Neuronal stem cell (in vitro differentiated cells): ENCODE results near the gene ABL1.
"Not testable (repeated sequence)": the region's sequence is repeated elsewhere in the genome, so short reads cannot be mapped to it uniquely, and the experiment has no call there.

Experiments used
- DNase-seq: peaks from one replicate; pipeline ENCODE4 v3.0.0-alpha.2; 2013; ENCODE audit warnings: low spot score
- H2AFZ ChIP-seq: one replicate; pipeline ENCODE4 v1.6.1; 2013; ENCODE audit warnings: mild to moderate bottlenecking, low read length, inconsistent platforms
- H2AK5ac ChIP-seq: 2 replicates; pipeline ENCODE4 v1.6.1; 2013; ENCODE audit warnings: low read depth, mild to moderate bottlenecking, inconsistent platforms, low read length, moderate library complexity, mixed read lengths
- H2BK120ac ChIP-seq: 2 replicates; pipeline ENCODE4 v1.6.1; 2013; ENCODE audit warnings: low read depth, mild to moderate bottlenecking, inconsistent platforms, low read length, moderate library complexity, mixed read lengths
- H2BK12ac ChIP-seq: one replicate; pipeline ENCODE4 v1.6.1; 2013; ENCODE audit warnings: low read length, inconsistent platforms
- H2BK15ac ChIP-seq: 2 replicates; pipeline ENCODE4 v1.6.1; 2013; ENCODE audit warnings: mild to moderate bottlenecking, low read length, inconsistent platforms, mixed read lengths
- H2BK5ac ChIP-seq: one replicate; pipeline ENCODE4 v1.6.1; 2013; ENCODE audit warnings: inconsistent platforms, mild to moderate bottlenecking, low read length, moderate library complexity
- H3K14ac ChIP-seq: one replicate; pipeline ENCODE4 v1.6.1; 2013; ENCODE audit warnings: low read length, inconsistent platforms
- H3K18ac ChIP-seq: 2 replicates; pipeline ENCODE4 v1.6.1; 2013; ENCODE audit warnings: low read length, inconsistent platforms
- H3K23ac ChIP-seq: 2 replicates; pipeline ENCODE4 v1.6.1; 2013; ENCODE audit warnings: low read depth, mild to moderate bottlenecking, mixed read lengths, low read length, inconsistent platforms; ENCODE audit not compliant: poor library complexity
- H3K27ac ChIP-seq: replicated peaks from 3 replicates; pipeline ENCODE4 v1.5.1; 2013; ENCODE audit warnings: low read length, inconsistent platforms
- H3K27me3 ChIP-seq, 3 experiments: 2 replicates each; pipeline ENCODE4 v1.6.1; 2013; ENCODE audit warnings: low read length in 3 of 3, mild to moderate bottlenecking in 2 of 3, inconsistent platforms in 1 of 3, low read depth in 1 of 3, mixed read lengths in 1 of 3, moderate library complexity in 1 of 3; ENCODE audit not compliant: control insufficient read depth in 3 of 3, insufficient read depth in 3 of 3
- H3K36me3 ChIP-seq, 2 donors: replicated peaks in 1 of 2; 2 replicates each; pipeline ENCODE4 v1.6.1; 2013; ENCODE audit warnings: low read length in 2 of 2; ENCODE audit not compliant: control insufficient read depth in 2 of 2, insufficient read depth in 2 of 2
- H3K4ac ChIP-seq: 2 replicates; pipeline ENCODE4 v1.6.1; 2013; ENCODE audit warnings: inconsistent platforms, mild to moderate bottlenecking, low read length, moderate library complexity
- H3K4me1 ChIP-seq, 2 donors: 1 replicate in 1 of 2; 2 replicates in 1 of 2; pipeline ENCODE4 v1.6.1; 2013; ENCODE audit warnings: low read length in 2 of 2, low read depth in 1 of 2; ENCODE audit not compliant: control insufficient read depth in 2 of 2, insufficient read depth in 1 of 2
- H3K4me2 ChIP-seq: one replicate; pipeline ENCODE4 v1.6.1; 2013; ENCODE audit warnings: mild to moderate bottlenecking, low read length, inconsistent platforms; ENCODE audit not compliant: insufficient read depth, poor library complexity, severe bottlenecking
- H3K4me3 ChIP-seq, 2 donors: 2 replicates each; pipeline ENCODE4 v1.5.1; 2013; ENCODE audit warnings: low read length in 2 of 2, mild to moderate bottlenecking in 2 of 2, inconsistent platforms in 1 of 2, moderate library complexity in 1 of 2
- H3K79me1 ChIP-seq: one replicate; pipeline ENCODE4 v1.6.1; 2013; ENCODE audit warnings: low read depth, mild to moderate bottlenecking, inconsistent platforms, low read length, moderate library complexity
- H3K9ac ChIP-seq: one replicate; pipeline ENCODE4 v1.6.1; 2013; ENCODE audit warnings: mild to moderate bottlenecking, low read depth, low read length, inconsistent platforms; ENCODE audit not compliant: poor library complexity
- H3K9me3 ChIP-seq, 2 donors: replicated peaks in 1 of 2; 2 replicates each; pipeline versions ENCODE3 to v1.6.1; 2013; ENCODE audit warnings: low read length in 2 of 2, mild to moderate bottlenecking in 2 of 2, inconsistent platforms in 1 of 2, low read depth in 1 of 2, mixed read lengths in 1 of 2, moderate library complexity in 1 of 2; ENCODE audit not compliant: control insufficient read depth in 2 of 2, insufficient read depth in 1 of 2
- H4K8ac ChIP-seq: one replicate; pipeline ENCODE4 v1.6.1; 2013; ENCODE audit warnings: low read depth, mild to moderate bottlenecking, inconsistent platforms, low read length, moderate library complexity
- H4K91ac ChIP-seq: one replicate; pipeline ENCODE4 v1.6.1; 2013; ENCODE audit warnings: low read length, low read depth, mild to moderate bottlenecking, inconsistent platforms; ENCODE audit not compliant: poor library complexity
- WGBS, 2 donors: extraction: QIAGEN DNeasy Blood & Tissue Kit; methylation state at CpG; one replicate each; pipeline ENCODE4 v1.1.7; 2013; ENCODE audit warnings: missing lambda C conversion rate in 2 of 2, mixed read lengths in 1 of 2; ENCODE audit not compliant: insufficient read length in 2 of 2, insufficient replicate concordance in 1 of 2; ENCODE audit errors: extremely low coverage in 2 of 2; 5-methylcytosine and 5-hydroxymethylcytosine counted together

ABL1 gene

DNA sequence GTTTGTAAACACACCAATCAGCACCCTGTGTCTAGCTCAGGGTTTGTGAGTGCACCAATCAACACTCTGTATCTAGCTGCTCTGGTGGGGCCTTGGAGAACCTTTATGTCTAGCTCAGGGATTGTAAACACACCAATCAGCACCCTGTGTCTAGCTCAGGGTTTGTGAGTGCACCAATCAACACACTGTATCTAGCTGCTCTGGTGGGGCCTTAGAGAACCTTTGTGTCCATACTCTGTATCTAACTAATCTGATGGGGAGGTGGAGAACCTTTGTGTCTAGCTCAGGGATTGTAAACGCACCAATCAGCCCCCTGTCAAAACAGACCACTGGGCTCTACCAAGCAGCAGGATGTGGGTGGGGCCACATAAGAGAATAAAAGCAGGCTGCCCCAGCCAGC lies 75.6 kb downstream of the ABL1 start:
- not testable (repeated sequence) for H3K9me3 ChIP-seq, H3K4ac ChIP-seq, H4K8ac ChIP-seq, H2BK12ac ChIP-seq, H3K14ac ChIP-seq, H2AK5ac ChIP-seq, H2BK120ac ChIP-seq, H3K9ac ChIP-seq, H3K79me1 ChIP-seq, H3K36me3 ChIP-seq, H3K18ac ChIP-seq, DNase-seq, H4K91ac ChIP-seq, H3K27ac ChIP-seq, H2BK15ac ChIP-seq, H3K4me3 ChIP-seq, H2BK5ac ChIP-seq, H3K4me2 ChIP-seq
- Histone ChIP-seq H3K4me1 (peaks cover 12 to 13% of the 10 kb centered on the region in 2 donors), H3K23ac (peak overlapping the region; percentile 55), H3K27me3 (peaks cover 0 to 43% (median 0%) of the 10 kb centered on the region in 3 experiments), H2AFZ (peak overlapping the region; percentile 7)
- no CpG with 5 or more reads among the region's 1 CpG for WGBS, 2 donors

DNA sequence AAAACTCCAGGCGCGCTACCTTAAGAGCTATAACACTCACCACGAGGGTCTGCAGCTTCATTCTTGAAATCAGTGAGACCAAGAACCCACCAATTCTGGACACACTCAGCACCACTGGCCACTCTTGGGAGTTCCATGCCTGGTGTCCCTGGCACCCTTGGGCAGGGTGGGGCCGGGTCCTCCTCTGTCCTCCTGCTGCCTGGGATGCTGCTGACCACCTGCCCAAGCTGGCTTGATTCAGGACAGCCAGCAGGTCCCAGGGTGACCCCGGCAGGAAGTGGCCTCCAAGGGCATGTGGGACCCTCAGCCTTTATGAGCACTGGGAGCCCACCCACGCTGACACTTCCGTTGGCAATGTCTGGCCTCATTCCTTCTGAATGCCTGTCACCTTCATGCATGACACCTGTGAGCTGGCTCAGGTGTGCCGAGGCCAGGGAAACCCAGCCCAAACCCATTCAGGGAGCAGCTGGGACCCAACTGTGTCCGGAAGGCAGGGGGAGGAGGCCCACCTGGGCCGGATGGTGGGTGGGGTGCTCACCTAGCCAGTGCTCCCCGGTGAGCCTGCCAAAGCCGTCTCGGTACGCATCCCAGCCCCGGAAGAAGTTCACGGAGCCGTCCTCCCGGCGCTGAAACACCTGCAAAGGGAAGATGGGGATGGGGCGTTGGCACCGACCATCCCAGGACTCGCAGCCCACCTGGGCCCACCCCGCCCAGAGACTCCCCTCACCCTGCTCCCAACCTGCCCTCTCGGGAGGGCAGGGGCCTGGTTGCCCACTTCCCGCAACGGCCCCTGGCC lies 76.4 kb downstream of the ABL1 start:
- H3K9me3 ChIP-seq = no peaks in the 10 kb centered on the region
- H3K4me3 ChIP-seq = peak overlapping the region in 1 of 2 donors; percentile 21
- H3K18ac ChIP-seq = peak overlapping the region; percentile 29
- peak overlapping the region; percentile 31 for H2BK120ac ChIP-seq
- peak overlapping the region; percentile 90 for H2AK5ac ChIP-seq
- no peak overlapping the region for H4K8ac ChIP-seq
- peaks cover 10% of the 10 kb centered on the region in 2 donors for H3K4me1 ChIP-seq
- peak overlapping the region; percentile 75 for H2BK15ac ChIP-seq
- peak overlapping the region; percentile 22 for H3K14ac ChIP-seq
- peak overlapping the region; percentile 7 for H2AFZ ChIP-seq
- no peak overlapping the region for H3K27ac ChIP-seq
- DNase-seq = no peak
- peak overlapping the region; percentile 8 for H3K23ac ChIP-seq
- peaks cover 0 to 42% (median 0%) of the 10 kb centered on the region in 3 experiments for H3K27me3 ChIP-seq
- H3K4me2 ChIP-seq = no peak overlapping the region
- peaks cover 3% of the 10 kb centered on the region for H3K79me1 ChIP-seq
- no peak overlapping the region for H3K4ac ChIP-seq
- H4K91ac ChIP-seq = no peak overlapping the region
- H2BK5ac ChIP-seq = no peak overlapping the region
- peak overlapping the region; percentile 7 for H2BK12ac ChIP-seq
- H3K9ac ChIP-seq = no peak overlapping the region
- H3K36me3 ChIP-seq = no peaks in the 10 kb centered on the region
- no CpG with 5 or more reads among the region's 26 CpGs for WGBS, 2 donors

DNA sequence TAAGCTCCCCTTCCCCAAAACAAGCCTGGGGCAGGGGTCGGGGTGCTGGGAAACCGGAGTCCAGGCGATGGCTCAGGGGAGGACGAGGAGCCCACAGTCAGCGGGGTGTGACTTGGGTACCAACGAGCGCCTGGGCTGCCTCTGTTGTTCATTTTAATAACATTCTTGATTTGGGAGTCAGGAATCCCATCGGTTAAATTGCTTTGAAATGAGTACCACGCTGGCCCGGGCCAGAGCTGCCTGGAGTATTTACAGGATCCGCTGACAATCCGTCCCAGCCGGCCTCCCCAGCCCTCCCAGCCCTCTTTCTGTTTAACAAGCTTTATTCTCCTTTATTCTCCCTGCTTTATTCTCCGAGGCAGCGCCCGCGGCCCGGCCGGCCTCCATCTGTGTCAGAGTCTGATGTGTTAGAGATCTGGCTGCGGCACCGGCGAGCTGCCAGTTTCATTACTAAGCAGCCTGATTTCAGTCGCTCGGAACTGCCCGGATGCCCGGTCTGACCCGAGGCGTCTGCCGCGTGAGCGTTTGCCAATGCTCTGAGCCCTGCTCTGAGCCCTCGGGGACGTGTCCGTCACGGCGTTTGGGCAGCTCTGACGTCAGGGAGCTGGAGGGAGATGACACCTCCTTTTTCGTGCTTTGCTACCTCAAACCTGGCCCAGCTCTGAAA lies 78.0 kb downstream of the ABL1 start:
- peak overlapping the region; percentile 81 for H2AK5ac ChIP-seq
- no peak overlapping the region for H3K4me3 ChIP-seq
- H3K9ac ChIP-seq = no peak overlapping the region
- H3K23ac ChIP-seq = peak overlapping the region; percentile 99
- H4K91ac ChIP-seq = no peak overlapping the region
- peaks cover 3% of the 10 kb centered on the region for H3K79me1 ChIP-seq
- no peak overlapping the region for H2BK120ac ChIP-seq
- H3K18ac ChIP-seq = peak overlapping the region; percentile 85
- no peak overlapping the region for H2BK12ac ChIP-seq
- H3K9me3 ChIP-seq = no peaks in the 10 kb centered on the region
- no peak overlapping the region for H3K14ac ChIP-seq
- H3K4me2 ChIP-seq = peak overlapping the region; percentile 18
- no peak overlapping the region for H2BK5ac ChIP-seq
- no peak overlapping the region for H3K27ac ChIP-seq
- H4K8ac ChIP-seq = no peak overlapping the region
- H2AFZ ChIP-seq = peak overlapping the region; percentile 76
- no peaks in the 10 kb centered on the region for H3K36me3 ChIP-seq
- H3K27me3 ChIP-seq = peaks cover 0 to 49% (median 2%) of the 10 kb centered on the region in 3 experiments
- WGBS, 2 donors = no CpG with 5 or more reads among the region's 38 CpGs
- no peak for DNase-seq
- peak overlapping the region; percentile 15 for H2BK15ac ChIP-seq
- no peak overlapping the region for H3K4ac ChIP-seq
- peaks cover 9 to 10% of the 10 kb centered on the region in 2 donors for H3K4me1 ChIP-seq
